ENCODE data around the gene IRX4.

Gene IRX4

GRCh38 chr5:1882337-1883119 is at the start of gene IRX4:
Gene IRX4, minus strand, starts transcription at chr5:1882925. Its CDS starts 278 bp downstream, at chr5:1882647.
- Histone ChIP-seq H3K9ac (ENCODE audit: low read depth, low read length) (no peak within 1 kb of the TSS), H3K4me3 (ENCODE audit: low read depth, low read length) (peak within 1 kb of the TSS; percentile 50), H3K4me1 (ENCODE audit: control insufficient read depth, insufficient read depth, low read length) (peaks cover 2% of the 10 kb centered on the region), H3K36me3 (ENCODE audit: control insufficient read depth, insufficient read depth, low read length) (no peaks in the 10 kb centered on the region), H3K9me3 (ENCODE audit: control insufficient read depth, insufficient read depth, low read length) (no peaks in the 10 kb centered on the region), H3K27me3 (ENCODE audit: control insufficient read depth, insufficient read depth, low read length) (peaks cover 90% of the 10 kb centered on the region)

GRCh38 chr5:1931604-1932231 is 49.0 kb upstream of the IRX4 start:
- Histone ChIP-seq H3K4me3 (ENCODE audit: low read depth, low read length) (peak overlapping the region; percentile 59), H3K9me3 (ENCODE audit: control insufficient read depth, insufficient read depth, low read length) (no peaks in the 10 kb centered on the region), H3K36me3 (ENCODE audit: control insufficient read depth, insufficient read depth, low read length) (no peaks in the 10 kb centered on the region), H3K27me3 (ENCODE audit: control insufficient read depth, insufficient read depth, low read length) (peaks cover 24% of the 10 kb centered on the region), H3K9ac (ENCODE audit: low read depth, low read length) (no peak overlapping the region), H3K4me1 (ENCODE audit: control insufficient read depth, insufficient read depth, low read length) (no peaks in the 10 kb centered on the region)

GRCh38 chr5:1930880-1931603 is 48.3 kb upstream of the IRX4 start:
- H3K4me3 ChIP-seq (ENCODE audit: low read depth, low read length) = peak overlapping the region; percentile 59
- H3K27me3 ChIP-seq (ENCODE audit: control insufficient read depth, insufficient read depth, low read length) = peaks cover 24% of the 10 kb centered on the region
- no peaks in the 10 kb centered on the region for H3K4me1 ChIP-seq (ENCODE audit: control insufficient read depth, insufficient read depth, low read length)
- peak overlapping the region; percentile 38 for H3K9ac ChIP-seq (ENCODE audit: low read depth, low read length)
- H3K9me3 ChIP-seq (ENCODE audit: control insufficient read depth, insufficient read depth, low read length) = no peaks in the 10 kb centered on the region
- H3K36me3 ChIP-seq (ENCODE audit: control insufficient read depth, insufficient read depth, low read length) = no peaks in the 10 kb centered on the region

DNA sequence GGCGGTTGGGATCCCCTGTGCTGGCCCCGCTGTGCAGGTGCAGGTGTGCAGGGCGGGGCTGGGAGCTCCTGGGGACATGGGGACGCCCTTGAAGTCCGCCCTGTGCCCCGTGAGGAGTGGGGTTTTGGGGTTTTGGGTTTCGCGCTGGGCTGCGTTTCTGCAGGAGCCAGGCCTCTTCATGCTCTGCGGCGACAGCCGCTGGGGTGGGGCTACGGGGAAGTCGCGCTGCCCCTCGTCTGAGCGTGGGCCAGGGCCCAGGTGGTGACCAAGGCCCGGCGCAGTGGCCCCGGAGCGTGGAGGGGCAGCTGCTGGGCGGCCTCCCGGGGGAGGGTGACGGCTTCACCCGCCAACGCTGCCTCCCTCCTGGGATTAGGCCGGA is 47.8 kb upstream of the IRX4 start:
- H3K4me3 ChIP-seq (ENCODE audit: low read depth, low read length) = peak overlapping the region; percentile 59
- peaks cover 24% of the 10 kb centered on the region for H3K27me3 ChIP-seq (ENCODE audit: control insufficient read depth, insufficient read depth, low read length)
- H3K9ac ChIP-seq (ENCODE audit: low read depth, low read length) = no peak overlapping the region

DNA sequence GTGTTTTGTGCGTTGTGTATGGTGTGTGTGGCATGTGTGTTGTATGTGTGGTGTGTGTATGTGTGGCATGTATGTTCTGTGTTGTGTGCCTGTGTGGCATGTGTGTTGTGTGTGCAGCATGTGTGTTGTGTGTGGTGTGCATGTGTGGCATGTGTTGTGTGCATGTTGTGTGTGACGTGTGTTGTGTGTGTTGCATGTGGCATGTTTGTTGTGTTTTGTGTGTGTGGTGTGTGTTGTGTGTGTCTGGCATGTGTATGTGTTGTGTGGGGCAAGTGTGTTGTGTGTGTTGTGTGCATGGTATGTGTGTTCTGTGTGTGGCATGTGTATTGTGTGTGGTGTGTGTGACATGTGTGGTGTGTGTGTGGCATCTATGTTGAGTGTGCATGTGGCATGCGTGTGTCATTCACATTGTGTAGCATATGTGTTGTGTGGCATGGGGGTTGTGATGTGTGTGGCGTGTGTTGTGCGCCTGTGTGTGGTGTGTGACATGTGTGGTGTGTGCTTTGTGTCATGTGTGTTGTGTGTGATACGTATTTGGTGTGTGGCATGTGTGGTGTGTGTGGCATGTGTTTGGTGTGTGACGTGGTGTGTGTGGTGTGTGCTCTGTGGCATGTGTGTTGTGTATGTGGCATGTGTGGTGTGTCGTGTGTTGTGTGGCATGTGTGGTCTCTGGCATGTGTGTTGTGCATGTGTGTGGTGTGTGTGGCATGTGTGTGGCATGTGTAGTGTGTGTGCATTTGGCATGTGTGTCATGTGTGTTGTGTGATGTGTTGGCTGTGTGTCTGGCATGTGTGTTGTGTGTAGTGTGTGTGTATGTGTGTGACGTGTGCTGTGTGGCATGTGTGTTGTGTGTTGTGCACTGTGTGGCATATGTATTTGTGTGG is 46.6 kb upstream of the IRX4 start:
- no peak overlapping the region for H3K4me3 ChIP-seq (ENCODE audit: low read depth, low read length)
- no peak overlapping the region for H3K9ac ChIP-seq (ENCODE audit: low read depth, low read length)
- peaks cover 24% of the 10 kb centered on the region for H3K27me3 ChIP-seq (ENCODE audit: control insufficient read depth, insufficient read depth, low read length)
- H3K36me3 ChIP-seq (ENCODE audit: control insufficient read depth, insufficient read depth, low read length) = no peaks in the 10 kb centered on the region
- no peaks in the 10 kb centered on the region for H3K9me3 ChIP-seq (ENCODE audit: control insufficient read depth, insufficient read depth, low read length)
- no peaks in the 10 kb centered on the region for H3K4me1 ChIP-seq (ENCODE audit: control insufficient read depth, insufficient read depth, low read length)

More for the DNA sequence above, 47.8 kb upstream of the IRX4 start:
- no peaks in the 10 kb centered on the region for H3K4me1 ChIP-seq (ENCODE audit: control insufficient read depth, insufficient read depth, low read length)
- no peaks in the 10 kb centered on the region for H3K36me3 ChIP-seq (ENCODE audit: control insufficient read depth, insufficient read depth, low read length)
- no peaks in the 10 kb centered on the region for H3K9me3 ChIP-seq (ENCODE audit: control insufficient read depth, insufficient read depth, low read length)

DNA sequence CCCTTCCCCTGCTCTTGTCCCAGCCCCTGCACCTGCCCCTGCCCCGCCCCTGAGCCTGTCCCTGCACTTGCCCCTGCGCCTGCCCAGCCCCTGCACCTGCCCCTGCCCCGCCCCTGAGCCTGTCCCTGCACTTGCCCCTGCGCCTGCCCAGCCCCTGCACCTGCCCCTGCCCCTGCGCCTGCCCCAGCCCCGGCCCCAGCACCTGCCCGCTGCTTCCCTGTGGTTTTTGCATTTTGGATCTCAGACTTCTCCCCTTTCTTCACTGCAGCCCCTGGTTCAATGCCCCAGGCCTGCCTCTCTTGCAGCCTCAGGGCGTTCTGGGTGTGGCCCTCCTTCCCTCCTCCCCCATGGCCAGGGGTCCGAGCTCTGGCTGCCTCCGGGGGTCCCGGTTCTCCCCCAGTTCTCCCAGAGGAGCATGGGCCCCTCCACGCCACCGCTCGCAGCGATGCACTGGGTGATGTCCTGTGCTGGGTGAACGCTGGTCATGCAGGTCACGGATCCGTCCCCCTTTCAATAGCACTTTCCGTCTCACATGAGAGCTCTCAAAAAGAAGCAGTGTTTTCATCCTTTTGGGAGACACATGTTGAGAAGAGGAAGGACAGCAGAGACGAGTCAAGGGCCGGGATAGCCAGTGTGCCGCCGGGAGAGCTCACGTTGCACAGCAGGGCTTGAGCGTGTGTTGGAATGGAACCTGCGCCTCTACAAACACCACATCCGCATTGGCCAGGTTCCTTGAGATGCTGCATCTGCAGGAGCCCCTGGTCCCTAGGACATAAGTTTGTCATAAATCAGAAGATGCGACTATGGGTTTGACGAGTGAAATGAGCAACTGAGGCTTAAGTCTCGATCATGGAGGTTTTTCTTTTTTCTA is 44.0 kb upstream of the IRX4 start:
- H3K27me3 ChIP-seq (ENCODE audit: control insufficient read depth, insufficient read depth, low read length) = peaks cover 10% of the 10 kb centered on the region

GRCh38 chr5:1926071-1926440 is 43.3 kb upstream of the IRX4 start:
- Histone ChIP-seq H3K9ac (ENCODE audit: low read depth, low read length) (no peak overlapping the region), H3K36me3 (ENCODE audit: control insufficient read depth, insufficient read depth, low read length) (no peaks in the 10 kb centered on the region), H3K4me3 (ENCODE audit: low read depth, low read length) (no peak overlapping the region), H3K4me1 (ENCODE audit: control insufficient read depth, insufficient read depth, low read length) (no peaks in the 10 kb centered on the region), H3K27me3 (ENCODE audit: control insufficient read depth, insufficient read depth, low read length) (peaks cover 7% of the 10 kb centered on the region), H3K9me3 (ENCODE audit: control insufficient read depth, insufficient read depth, low read length) (no peaks in the 10 kb centered on the region)

More for the DNA sequence above, 44.0 kb upstream of the IRX4 start:
- Histone ChIP-seq H3K9me3 (ENCODE audit: control insufficient read depth, insufficient read depth, low read length) (no peaks in the 10 kb centered on the region), H3K36me3 (ENCODE audit: control insufficient read depth, insufficient read depth, low read length) (no peaks in the 10 kb centered on the region), H3K4me3 (ENCODE audit: low read depth, low read length) (no peak overlapping the region), H3K4me1 (ENCODE audit: control insufficient read depth, insufficient read depth, low read length) (no peaks in the 10 kb centered on the region), H3K9ac (ENCODE audit: low read depth, low read length) (no peak overlapping the region)

DNA sequence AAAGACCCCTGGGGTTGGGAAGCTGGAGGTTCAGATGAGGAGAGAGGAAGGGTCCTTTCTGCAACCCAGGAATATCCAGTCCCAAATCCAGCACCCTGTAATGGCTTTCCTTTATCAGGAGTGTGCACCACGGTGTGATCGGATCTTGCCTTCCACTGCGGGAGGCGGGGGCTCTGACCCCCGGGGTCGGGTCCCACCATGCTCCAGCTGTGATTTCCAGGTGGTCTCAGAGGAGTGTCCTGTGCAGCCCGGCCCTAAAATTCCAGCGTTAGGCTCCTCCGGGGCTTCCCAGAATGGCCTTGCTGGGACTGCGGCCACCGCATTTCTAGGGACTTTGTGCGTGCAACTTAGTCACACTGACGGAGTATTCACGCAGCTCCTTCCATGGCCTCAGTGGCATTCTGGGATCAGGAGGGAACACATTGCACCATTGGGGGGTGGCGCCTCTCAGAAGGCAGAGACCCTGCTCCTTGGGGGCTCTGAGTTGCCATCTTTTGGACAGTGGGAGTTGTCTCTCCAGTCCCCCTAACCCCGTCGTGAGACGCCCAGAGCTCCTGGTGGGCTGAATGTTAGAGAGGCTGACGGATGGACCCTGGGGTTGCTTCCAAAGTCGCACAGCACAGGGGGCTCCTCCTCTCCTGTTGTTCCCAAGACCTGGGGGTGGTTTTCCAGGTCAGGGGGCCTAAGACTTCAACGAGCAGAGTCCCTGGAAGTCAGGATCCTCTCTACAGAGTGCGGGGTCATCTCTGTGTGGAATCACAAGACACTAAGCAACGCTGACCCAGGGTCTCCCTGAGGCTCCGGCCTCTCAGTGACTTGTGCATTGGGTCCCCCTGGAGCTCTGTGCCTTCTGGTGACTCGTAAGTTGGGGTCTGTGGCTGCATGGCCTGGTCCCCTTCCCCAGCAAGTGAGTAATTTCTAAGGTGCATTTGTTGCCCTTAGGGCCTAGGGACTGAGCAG is 42.7 kb upstream of the IRX4 start:
- Histone ChIP-seq H3K4me3 (ENCODE audit: low read depth, low read length) (no peak overlapping the region), H3K27me3 (ENCODE audit: control insufficient read depth, insufficient read depth, low read length) (peaks cover 5% of the 10 kb centered on the region), H3K9ac (ENCODE audit: low read depth, low read length) (no peak overlapping the region), H3K4me1 (ENCODE audit: control insufficient read depth, insufficient read depth, low read length) (no peaks in the 10 kb centered on the region), H3K9me3 (ENCODE audit: control insufficient read depth, insufficient read depth, low read length) (no peaks in the 10 kb centered on the region), H3K36me3 (ENCODE audit: control insufficient read depth, insufficient read depth, low read length) (no peaks in the 10 kb centered on the region)

- H3K27me3 ChIP-seq (ENCODE audit: control insufficient read depth, insufficient read depth, low read length) = no peaks in the 10 kb centered on the region
- H3K36me3 ChIP-seq (ENCODE audit: control insufficient read depth, insufficient read depth, low read length) = no peaks in the 10 kb centered on the region
- no peaks in the 10 kb centered on the region for H3K9me3 ChIP-seq (ENCODE audit: control insufficient read depth, insufficient read depth, low read length)
- H3K4me1 ChIP-seq (ENCODE audit: control insufficient read depth, insufficient read depth, low read length) = no peaks in the 10 kb centered on the region
- no peak overlapping the region for H3K4me3 ChIP-seq (ENCODE audit: low read depth, low read length)
- no peak overlapping the region for H3K9ac ChIP-seq (ENCODE audit: low read depth, low read length)
These were observed 41.0 kb upstream of the IRX4 start for GRCh38 chr5:1923766-1924165.

DNA sequence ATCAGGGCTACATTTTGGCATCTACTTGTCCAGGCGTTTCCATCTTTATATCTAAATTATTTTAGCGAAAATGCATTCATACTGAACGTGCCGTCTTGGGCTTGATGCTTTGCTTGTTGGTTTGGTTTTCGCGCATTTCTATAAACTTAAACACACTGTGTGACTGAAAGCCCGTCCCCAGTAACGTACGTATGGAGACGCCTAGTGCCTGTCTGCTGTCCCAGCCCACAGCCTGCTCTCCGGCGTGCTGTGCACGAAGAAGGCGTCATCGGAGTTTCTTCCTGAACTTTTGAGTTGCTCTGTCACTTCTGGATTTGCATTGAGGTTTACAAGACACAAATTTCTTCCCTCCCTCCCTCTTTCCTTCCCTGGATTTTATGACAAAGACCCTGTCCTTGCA is 40.6 kb upstream of the IRX4 start:
- no peaks in the 10 kb centered on the region for H3K9me3 ChIP-seq (ENCODE audit: control insufficient read depth, insufficient read depth, low read length)
- no peaks in the 10 kb centered on the region for H3K27me3 ChIP-seq (ENCODE audit: control insufficient read depth, insufficient read depth, low read length)
- no peaks in the 10 kb centered on the region for H3K4me1 ChIP-seq (ENCODE audit: control insufficient read depth, insufficient read depth, low read length)
- no peaks in the 10 kb centered on the region for H3K36me3 ChIP-seq (ENCODE audit: control insufficient read depth, insufficient read depth, low read length)
- H3K4me3 ChIP-seq (ENCODE audit: low read depth, low read length) = no peak overlapping the region
- H3K9ac ChIP-seq (ENCODE audit: low read depth, low read length) = no peak overlapping the region
